Osteoblast (primary cell): ENCODE results near the gene TNK2. TPM values are rescaled to one million over a fixed set of nuclear protein-coding genes. Genes with fewer than 3 reads are reported as not detected.
"Not testable (repeated sequence)": the region's sequence is repeated elsewhere in the genome, so short reads cannot be mapped to it uniquely, and the experiment has no call there.

ENCODE experiments used
- DNase-seq: peaks from one replicate; pipeline ENCODE4 v3.0.0; 2011; ENCODE audit warnings: low spot score, mixed read lengths; ENCODE audit not compliant: insufficient read length; ENCODE audit errors: missing footprints
- H2AFZ ChIP-seq: 2 replicates; pipeline ENCODE4 v1.6.0; 2011; ENCODE audit warnings: mild to moderate bottlenecking, low read length
- H3K27ac ChIP-seq: 2 replicates; pipeline ENCODE4 v1.5.1; 2011; ENCODE audit warnings: mild to moderate bottlenecking, low read depth, low read length, moderate library complexity
- H3K27me3 ChIP-seq: 2 replicates; pipeline ENCODE4 v1.6.0; 2012; ENCODE audit warnings: mild to moderate bottlenecking, control low read depth, inconsistent platforms, low read length, moderate library complexity; ENCODE audit not compliant: insufficient read depth
- H3K36me3 ChIP-seq: 2 replicates; pipeline ENCODE4 v1.5.1; 2011; ENCODE audit warnings: mild to moderate bottlenecking, low read length, control low read depth, moderate library complexity; ENCODE audit not compliant: insufficient read depth
- H3K4me1 ChIP-seq: 2 replicates; pipeline ENCODE4 v1.5.1; 2011; ENCODE audit warnings: mild to moderate bottlenecking, low read length, control low read depth, moderate library complexity; ENCODE audit not compliant: insufficient read depth
- H3K4me2 ChIP-seq: 2 replicates; pipeline ENCODE4 v1.6.0; 2011; ENCODE audit warnings: mild to moderate bottlenecking, low read length; ENCODE audit not compliant: insufficient read depth
- H3K4me3 ChIP-seq: fragments of 200-600 bp; sonication (generic); 3 replicates; pipeline ENCODE4 v1.5.1; 2012; ENCODE audit warnings: mild to moderate bottlenecking, low read length, inconsistent platforms; ENCODE audit not compliant: insufficient read depth
- H3K79me2 ChIP-seq: 2 replicates; pipeline ENCODE4 v1.6.0; 2012; ENCODE audit warnings: mild to moderate bottlenecking, low read length, control low read depth, inconsistent platforms; ENCODE audit not compliant: insufficient read depth
- H3K9me3 ChIP-seq: 2 replicates; pipeline ENCODE4 v1.5.1; 2011; ENCODE audit warnings: low read depth, low read length, control low read depth
- H4K20me1 ChIP-seq: 2 replicates; pipeline ENCODE4 v1.6.0; 2012; ENCODE audit warnings: mild to moderate bottlenecking, low read length, control low read depth; ENCODE audit not compliant: insufficient read depth
- CTCF ChIP-seq: IDR thresholded peaks from 2 replicates; pipeline ENCODE4 v1.5.1; 2011; ENCODE audit warnings: mild to moderate bottlenecking, low read depth, low read length, moderate library complexity; ENCODE audit errors: extremely low read depth
- total RNA-seq: library from RNA; depleted of rRNA; stranded (reverse); fragments of >200 nt; gene quantifications from 2 replicates; pipeline ENCODE4 v1.2.3, GENCODE V29; 2012

TNK2 gene
- total RNA-seq, 1 donor = 11.6 TPM

GRCh38 chr3:195820186-195820585 lies 88.2 kb downstream of the TNK2 start:
- H3K79me2 ChIP-seq = no peaks in the 10 kb centered on the region
- H3K27ac ChIP-seq = no peak overlapping the region
- no peaks in the 10 kb centered on the region for H3K36me3 ChIP-seq
- H2AFZ ChIP-seq = no peak overlapping the region
- peaks cover 13% of the 10 kb centered on the region for H3K27me3 ChIP-seq
- TF ChIP-seq CTCF = no peak
- H3K4me1 ChIP-seq = no peaks in the 10 kb centered on the region
- H4K20me1 ChIP-seq = no peaks in the 10 kb centered on the region
- no peak for DNase-seq
- H3K4me2 ChIP-seq = no peak overlapping the region
- no peaks in the 10 kb centered on the region for H3K9me3 ChIP-seq
- no peak overlapping the region for H3K4me3 ChIP-seq

- DNase-seq = peak; percentile 32
- no peaks in the 10 kb centered on the region for H3K9me3 ChIP-seq
- H3K36me3 ChIP-seq = no peaks in the 10 kb centered on the region
- no peaks in the 10 kb centered on the region for H3K4me1 ChIP-seq
- H3K27me3 ChIP-seq = peaks cover 5% of the 10 kb centered on the region
- H4K20me1 ChIP-seq = no peaks in the 10 kb centered on the region
- no peak overlapping the region for H3K4me2 ChIP-seq
- no peak overlapping the region for H2AFZ ChIP-seq
- no peaks in the 10 kb centered on the region for H3K79me2 ChIP-seq
- no peak for TF ChIP-seq CTCF
- no peak overlapping the region for H3K4me3 ChIP-seq
- H3K27ac ChIP-seq = no peak overlapping the region
Measured at GRCh38 chr3:195818301-195818700, 90.0 kb downstream of the TNK2 start.

GRCh38 chr3:195817578-195818135 lies 90.7 kb downstream of the TNK2 start:
- Histone ChIP-seq H3K27ac (no peak overlapping the region), H3K27me3 (peaks cover 5% of the 10 kb centered on the region), H3K79me2 (no peaks in the 10 kb centered on the region), H2AFZ (no peak overlapping the region), H3K4me3 (no peak overlapping the region), H3K9me3 (no peaks in the 10 kb centered on the region), H3K4me1 (no peaks in the 10 kb centered on the region), H4K20me1 (no peaks in the 10 kb centered on the region), H3K36me3 (no peaks in the 10 kb centered on the region), H3K4me2 (no peak overlapping the region)
- TF ChIP-seq CTCF = no peak
- peak; percentile 30 for DNase-seq

- not testable (repeated sequence) for H4K20me1 ChIP-seq, DNase-seq, H3K79me2 ChIP-seq, H3K27ac ChIP-seq, H3K36me3 ChIP-seq, H3K9me3 ChIP-seq, H3K4me2 ChIP-seq, H3K4me3 ChIP-seq, H3K4me1 ChIP-seq, H2AFZ ChIP-seq
- H3K27me3 ChIP-seq = peaks cover 13% of the 10 kb centered on the region
Measured at GRCh38 chr3:195816276-195816913, 92.0 kb downstream of the TNK2 start.
